ENCODE measurements around the gene EMC9. TPM values are rescaled to one million over a fixed set of nuclear protein-coding genes. Genes with fewer than 3 reads are reported as not detected.
A peak's percentile ranks its signal among the peaks of the same experiment; 100 is the strongest.

Gene EMC9
- total RNA-seq, 2 experiments from 2014 or later = 39.1 to 40.1 TPM

GRCh38 chr14:24146453-24146977 lies 5.1 kb upstream of the EMC9 start, which contains the start of gene PSME2:
Gene PSME2 (minus strand): TSS chr14:24146610. CDS start chr14:24146581, 29 bp downstream.
- DNase-seq = peak; percentile 97
- H3K27ac Mint-ChIP-seq = peak within 1 kb of the TSS; percentile 97
- H3K9me3 Mint-ChIP-seq = no peaks in the 10 kb centered on the region
- no peaks in the 10 kb centered on the region for H3K27me3 Mint-ChIP-seq
- H3K4me1 Mint-ChIP-seq = peaks cover 56% of the 10 kb centered on the region
- H3K36me3 Mint-ChIP-seq = peaks cover 63% of the 10 kb centered on the region
- H3K4me3 Mint-ChIP-seq = peak within 1 kb of the TSS; percentile 97

GRCh38 chr14:24145690-24146452 lies 4.5 kb upstream of the EMC9 start:
- Mint-ChIP-seq H3K27me3 (no peaks in the 10 kb centered on the region), H3K9me3 (no peaks in the 10 kb centered on the region), H3K4me3 (peak overlapping the region; percentile 97), H3K4me1 (peaks cover 56% of the 10 kb centered on the region), H3K36me3 (peaks cover 64% of the 10 kb centered on the region), H3K27ac (peak overlapping the region; percentile 97)
- DNase-seq = no peak

DNA sequence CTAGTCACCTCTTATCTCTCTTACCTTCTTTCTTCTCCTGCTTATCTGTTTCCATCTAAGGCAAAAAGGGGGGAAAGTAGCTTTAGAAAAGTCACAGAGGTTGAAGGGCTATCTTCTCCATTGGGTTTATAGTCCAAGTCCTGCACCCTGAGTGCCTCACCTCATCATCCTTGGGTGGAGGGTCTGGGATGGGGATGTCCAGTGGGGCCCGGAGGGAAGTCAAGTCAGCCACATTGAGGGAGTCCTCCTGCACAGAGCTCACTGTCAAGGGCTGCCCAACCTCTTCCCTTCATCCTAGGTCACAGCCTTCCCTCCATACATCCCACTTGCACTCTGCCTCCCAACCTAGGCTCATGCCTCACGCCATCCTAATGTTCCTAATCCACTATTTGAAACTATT lies 3.8 kb upstream of the EMC9 start:
- no peaks in the 10 kb centered on the region for H3K27me3 Mint-ChIP-seq
- peaks cover 51% of the 10 kb centered on the region for H3K4me1 Mint-ChIP-seq
- peak overlapping the region; percentile 97 for H3K27ac Mint-ChIP-seq
- peak overlapping the region; percentile 97 for H3K4me3 Mint-ChIP-seq
- H3K36me3 Mint-ChIP-seq = peaks cover 63% of the 10 kb centered on the region
- H3K9me3 Mint-ChIP-seq = no peaks in the 10 kb centered on the region
- no peak for DNase-seq

DNA sequence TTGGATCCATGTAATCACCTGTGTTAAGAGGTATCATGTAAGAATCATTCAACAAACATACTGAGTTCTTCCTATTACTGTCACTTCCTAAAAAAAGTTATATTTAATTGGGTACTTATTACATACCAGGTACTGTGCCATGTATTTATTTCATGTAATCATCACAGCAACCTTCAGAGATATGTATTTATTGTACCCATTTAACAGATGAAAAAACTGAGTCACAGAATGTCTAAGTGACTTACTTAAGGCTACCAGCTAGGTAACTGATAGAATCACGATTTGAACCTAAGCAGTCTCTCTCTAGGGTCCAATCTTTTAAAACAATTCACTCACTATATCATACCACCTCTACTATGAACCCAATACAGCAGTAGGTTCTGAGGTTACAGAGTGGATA lies 3.1 kb upstream of the EMC9 start:
- no peaks in the 10 kb centered on the region for H3K9me3 Mint-ChIP-seq

DNA sequence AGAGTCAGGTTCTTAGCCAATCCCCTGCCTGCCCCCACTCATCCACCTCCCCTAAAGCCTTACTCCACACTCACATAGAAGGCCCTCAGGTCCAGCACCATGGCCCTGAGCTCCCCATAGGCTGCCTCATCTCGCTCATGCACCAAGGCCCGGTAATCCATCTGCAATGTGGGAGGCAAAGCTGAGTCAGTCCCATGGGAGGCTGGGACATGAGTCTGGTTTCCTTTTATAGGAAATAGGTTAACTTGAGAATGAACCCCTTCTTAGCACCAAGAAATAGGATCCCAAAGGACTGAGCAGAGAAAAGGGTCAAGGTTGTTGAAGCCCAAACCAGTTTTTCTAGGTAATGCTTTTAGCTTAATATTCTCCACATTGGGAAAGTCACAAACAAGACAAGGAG lies 2.1 kb upstream of the EMC9 start:
- H3K9me3 Mint-ChIP-seq = no peaks in the 10 kb centered on the region
- no peak overlapping the region for H3K4me3 Mint-ChIP-seq
- no peaks in the 10 kb centered on the region for H3K27me3 Mint-ChIP-seq
- DNase-seq = no peak
- H3K36me3 Mint-ChIP-seq = peaks cover 65% of the 10 kb centered on the region
- H3K4me1 Mint-ChIP-seq = peaks cover 52% of the 10 kb centered on the region
- peak overlapping the region; percentile 54 for H3K27ac Mint-ChIP-seq

More for the DNA sequence above, 3.1 kb upstream of the EMC9 start:
- no peak for DNase-seq
- H3K27me3 Mint-ChIP-seq = no peaks in the 10 kb centered on the region
- peaks cover 50% of the 10 kb centered on the region for H3K4me1 Mint-ChIP-seq
- H3K27ac Mint-ChIP-seq = peak overlapping the region; percentile 76
- peaks cover 62% of the 10 kb centered on the region for H3K36me3 Mint-ChIP-seq
- H3K4me3 Mint-ChIP-seq = peak overlapping the region; percentile 97

- Mint-ChIP-seq H3K4me3 (peak overlapping the region; percentile 96), H3K36me3 (peaks cover 57% of the 10 kb centered on the region), H3K4me1 (peaks cover 59% of the 10 kb centered on the region), H3K27ac (peak overlapping the region; percentile 77), H3K27me3 (no peaks in the 10 kb centered on the region), H3K9me3 (no peaks in the 10 kb centered on the region)
- DNase-seq = peak; percentile 38
Observed at GRCh38 chr14:24139272-24139934, 2.0 kb downstream of the EMC9 start.

GRCh38 chr14:24138396-24139271 lies 2.8 kb downstream of the EMC9 start:
- no peak for DNase-seq
- Mint-ChIP-seq H3K27me3 (no peaks in the 10 kb centered on the region), H3K4me1 (peaks cover 52% of the 10 kb centered on the region), H3K36me3 (peaks cover 53% of the 10 kb centered on the region), H3K9me3 (no peaks in the 10 kb centered on the region), H3K27ac (peak overlapping the region; percentile 77), H3K4me3 (peak overlapping the region; percentile 96)

GRCh38 chr14:24137529-24138395 lies 3.6 kb downstream of the EMC9 start:
- no peaks in the 10 kb centered on the region for H3K27me3 Mint-ChIP-seq
- peaks cover 48% of the 10 kb centered on the region for H3K4me1 Mint-ChIP-seq
- peaks cover 44% of the 10 kb centered on the region for H3K36me3 Mint-ChIP-seq
- H3K9me3 Mint-ChIP-seq = no peaks in the 10 kb centered on the region
- no peak for DNase-seq
- peak overlapping the region; percentile 92 for H3K27ac Mint-ChIP-seq
- peak overlapping the region; percentile 94 for H3K4me3 Mint-ChIP-seq

GRCh38 chr14:24136684-24137528 lies 4.5 kb downstream of the EMC9 start:
- Mint-ChIP-seq H3K27ac (peak overlapping the region; percentile 92), H3K4me3 (peak overlapping the region; percentile 94), H3K36me3 (peaks cover 39% of the 10 kb centered on the region), H3K4me1 (peaks cover 54% of the 10 kb centered on the region), H3K27me3 (no peaks in the 10 kb centered on the region), H3K9me3 (no peaks in the 10 kb centered on the region)
- DNase-seq = no peak

DNA sequence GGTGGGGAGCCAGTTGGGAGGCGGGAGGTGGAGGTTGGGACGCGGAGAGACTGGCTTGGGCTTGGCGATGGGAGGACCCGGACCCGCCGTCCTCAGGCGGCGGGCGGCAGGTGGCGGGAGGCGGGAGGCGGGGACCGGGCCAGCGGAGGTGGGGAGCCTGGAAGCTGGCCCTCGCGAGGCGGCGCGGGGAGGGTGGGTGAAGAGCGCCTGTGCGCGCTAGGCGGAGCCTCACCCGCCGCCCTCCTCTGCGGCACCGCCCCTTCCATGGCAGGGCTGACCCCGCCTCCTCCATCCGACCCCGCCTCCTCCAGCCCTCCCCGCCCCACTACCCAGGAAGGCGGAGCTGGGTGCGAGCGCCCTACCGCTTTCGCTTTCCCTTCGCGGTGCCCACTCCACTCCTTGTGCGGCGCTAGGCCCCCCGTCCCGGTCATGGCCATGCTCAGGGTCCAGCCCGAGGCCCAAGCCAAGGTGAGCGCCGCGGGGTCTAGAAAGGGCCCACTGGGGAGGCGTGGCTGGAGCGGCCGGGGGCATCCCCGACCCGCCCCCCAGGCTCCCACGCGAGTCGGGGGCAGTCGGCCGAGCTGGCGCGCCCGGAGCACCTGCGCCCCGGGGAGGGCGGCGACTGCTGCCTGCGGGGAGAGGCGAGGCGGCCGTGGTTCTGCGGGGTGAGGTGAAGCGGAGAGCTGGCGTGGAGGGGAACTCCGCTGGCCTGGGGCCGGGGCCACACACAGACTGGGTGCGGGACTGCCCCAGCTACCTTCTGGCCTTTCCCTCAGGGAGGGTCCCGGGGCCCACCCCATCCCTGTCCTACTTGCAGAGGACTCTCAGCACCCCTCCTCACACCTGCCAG lies 5.3 kb downstream of the EMC9 start, which contains the start of gene PSME1:
Gene PSME1, plus strand, starts transcription at position 361 of the 850 bp plus-strand sequence. Its CDS starts 69 bp downstream, at position 430.
- peak; percentile 95 for DNase-seq
- H3K27me3 Mint-ChIP-seq = no peaks in the 10 kb centered on the region
- peaks cover 36% of the 10 kb centered on the region for H3K36me3 Mint-ChIP-seq
- no peaks in the 10 kb centered on the region for H3K9me3 Mint-ChIP-seq
- H3K27ac Mint-ChIP-seq = peak within 1 kb of the TSS; percentile 92
- peak within 1 kb of the TSS; percentile 94 for H3K4me3 Mint-ChIP-seq
- peaks cover 53% of the 10 kb centered on the region for H3K4me1 Mint-ChIP-seq

GRCh38 chr14:24135584-24135833 lies 5.9 kb downstream of the EMC9 start:
- no peak for DNase-seq
- peaks cover 32% of the 10 kb centered on the region for H3K36me3 Mint-ChIP-seq
- no peaks in the 10 kb centered on the region for H3K9me3 Mint-ChIP-seq
- H3K27me3 Mint-ChIP-seq = no peaks in the 10 kb centered on the region
- peaks cover 53% of the 10 kb centered on the region for H3K4me1 Mint-ChIP-seq
- H3K4me3 Mint-ChIP-seq = peak overlapping the region; percentile 94
- H3K27ac Mint-ChIP-seq = peak overlapping the region; percentile 79

DNA sequence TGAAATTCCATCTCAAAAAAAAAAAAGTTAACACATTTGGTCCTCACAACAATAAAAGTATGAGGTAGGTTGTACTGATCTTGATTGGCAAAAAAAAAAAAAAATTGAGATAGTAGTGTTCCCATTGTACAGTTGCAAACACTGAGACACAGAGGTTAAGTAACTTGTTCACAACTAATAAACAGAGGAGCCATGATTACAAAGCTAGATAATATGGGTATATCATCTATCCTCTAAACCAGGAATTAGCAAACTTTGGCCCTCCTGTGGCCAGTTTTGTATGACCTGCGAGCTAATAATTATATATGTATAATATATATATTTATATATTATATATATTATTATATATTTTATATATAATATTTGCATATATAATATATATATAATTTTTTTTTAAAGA lies 7.7 kb downstream of the EMC9 start:
- peaks cover 20% of the 10 kb centered on the region for H3K36me3 Mint-ChIP-seq
- no peak for DNase-seq
- H3K9me3 Mint-ChIP-seq = no peaks in the 10 kb centered on the region
- H3K27me3 Mint-ChIP-seq = no peaks in the 10 kb centered on the region
- H3K27ac Mint-ChIP-seq = no peak overlapping the region
- H3K4me3 Mint-ChIP-seq = no peak overlapping the region
- H3K4me1 Mint-ChIP-seq = peaks cover 41% of the 10 kb centered on the region

DNA sequence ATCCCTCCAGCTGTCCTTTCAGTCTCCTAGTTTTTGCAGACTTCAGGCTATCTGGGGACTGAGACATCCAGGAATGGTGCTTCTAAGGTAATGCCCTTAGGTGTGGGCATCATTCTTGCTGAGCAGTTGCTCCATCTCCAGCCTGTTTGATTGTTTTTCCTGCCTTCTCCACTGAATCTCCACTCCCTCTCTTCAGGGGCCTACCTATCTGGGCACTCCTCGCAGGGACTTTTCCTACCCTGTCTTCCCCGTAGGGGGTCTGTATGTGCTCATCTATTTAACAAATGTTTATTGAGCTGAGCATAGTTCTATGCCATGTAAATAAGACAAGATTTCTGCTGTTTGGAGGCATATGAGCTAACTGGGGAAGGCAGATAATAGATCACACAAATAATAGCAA lies 8.4 kb downstream of the EMC9 start:
- DNase-seq = no peak
- H3K4me3 Mint-ChIP-seq = peak overlapping the region; percentile 22
- H3K27me3 Mint-ChIP-seq = no peaks in the 10 kb centered on the region
- H3K9me3 Mint-ChIP-seq = no peaks in the 10 kb centered on the region
- H3K4me1 Mint-ChIP-seq = peaks cover 36% of the 10 kb centered on the region
- peak overlapping the region; percentile 89 for H3K27ac Mint-ChIP-seq
- peaks cover 12% of the 10 kb centered on the region for H3K36me3 Mint-ChIP-seq

Data from activated naive CD8-positive, alpha-beta T cell treated with anti-CD3 and anti-CD28 coated beads for 36 hours (primary cell).